Activated CD4-positive, alpha-beta T cell treated with anti-CD3 and anti-CD28 coated beads for 36 hours (primary cell): Measurements from ENCODE around the gene MPRIP. TPM values are rescaled to one million over a fixed set of nuclear protein-coding genes. Genes with fewer than 3 reads are reported as not detected.

Experiments used
- ATAC-seq: fragments of 200-7000 bp; cut with Tn5 transposase; one replicate; pipeline ENCODE4 v1.10.0; 2021; ENCODE audit warnings: mild to moderate bottlenecking, moderate library complexity
- CTCF ChIA-PET: fragments of 350-600 bp; sonication (Branson Sonifier 250); formaldehyde crosslinking; loops from one replicate; lab custom pipeline; 2021; ENCODE audit warnings: antibody characterized with exemption; lab: Charles Lee
- POLR2A ChIA-PET: fragments of 350-600 bp; sonication (Branson Sonifier 250); formaldehyde crosslinking; loops from one replicate; lab custom pipeline; 2021; ENCODE audit warnings: antibody characterized with exemption, inconsistent platforms; lab: Charles Lee
- DNase-seq: peaks from one replicate; pipeline ENCODE4 v3.0.0-alpha.2; 2020
- H3K27ac Mint-ChIP-seq: one replicate; pipeline ENCODE4 v1.8.0; 2021; ENCODE audit warnings: mixed read lengths
- H3K27me3 Mint-ChIP-seq: one replicate; pipeline ENCODE4 v1.8.0; 2021; ENCODE audit warnings: mixed read lengths
- H3K36me3 Mint-ChIP-seq: one replicate; pipeline ENCODE4 v1.8.0; 2021; ENCODE audit warnings: low read depth, mixed read lengths
- H3K4me1 Mint-ChIP-seq: one replicate; pipeline ENCODE4 v1.8.0; 2021; ENCODE audit warnings: mixed read lengths
- H3K4me3 Mint-ChIP-seq: one replicate; pipeline ENCODE4 v1.8.0; 2021; ENCODE audit warnings: mild to moderate bottlenecking, moderate library complexity, mixed read lengths
- H3K9me3 Mint-ChIP-seq: one replicate; pipeline ENCODE4 v1.8.0; 2021; ENCODE audit warnings: low read depth, mixed read lengths
- intact Hi-C, 2 experiments: fragments of 100-400 bp; cut with DNase I in 1 of 2; cut with micrococcal nuclease in 1 of 2; formaldehyde crosslinking; loops; one replicate each; pipeline versions ENCODE4 v1.14.2 to v1.15.1; 2022 to 2024; cut with DNase I, micrococcal nuclease
- total RNA-seq, 2 experiments: library from RNA; stranded (reverse); gene quantifications; one replicate each; pipeline ENCODE4 v1.2.3, GENCODE V29; 2021

Gene MPRIP
- total RNA-seq, 2 experiments from 2014 or later, result 131 to 179 TPM

- Mint-ChIP-seq H3K4me3 (no peak overlapping the region), H3K4me1 (peaks cover 43% of the 10 kb centered on the region), H3K36me3 (no peaks in the 10 kb centered on the region), H3K27ac (no peak overlapping the region), H3K27me3 (no peaks in the 10 kb centered on the region), H3K9me3 (no peaks in the 10 kb centered on the region)
- CTCF ChIA-PET, result interaction anchor here (0.6 to 1.2 kb wide), 2 partner anchors 10 to 57 kb away, joined by 3 to 4 read pairs; no protein-coding TSS in a partner anchor
- intact Hi-C loops, result no loop called here
- DNase-seq, result no peak
- POLR2A ChIA-PET, result interaction anchor here (0.5 kb wide), 1 partner anchor 636 kb away, joined by 3 read pairs; no protein-coding TSS in a partner anchor
- ATAC-seq, result peak; percentile 68
Measured at GRCh38 chr17:17053446-17054379, 11.5 kb downstream of the MPRIP start.

DNA sequence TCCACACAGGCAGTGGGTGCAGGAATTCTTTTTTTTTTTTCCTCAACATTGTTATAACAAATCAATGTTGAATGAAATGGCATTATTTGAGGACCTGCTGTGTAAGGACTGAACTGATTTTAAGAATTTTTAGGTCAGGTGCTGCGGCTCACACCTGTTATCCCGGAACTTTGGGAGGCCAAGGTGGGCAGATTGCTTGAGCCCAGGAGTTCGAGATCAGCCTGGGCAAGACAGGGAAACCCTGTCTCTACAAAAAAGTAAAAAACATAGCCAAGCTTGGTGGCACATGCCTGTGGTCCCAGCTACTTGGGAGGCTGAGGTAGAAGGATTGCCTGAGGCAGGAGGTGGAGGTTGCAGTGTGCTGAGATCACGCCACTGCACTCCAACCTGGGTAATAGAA lies 12.4 kb downstream of the MPRIP start:
- H3K4me3 Mint-ChIP-seq, result no peak overlapping the region
- ChIA-PET POLR2A (no interaction called here), CTCF (interaction anchor here (0.7 to 1.8 kb wide), 2 partner anchors 33 to 554 kb away, joined by 3 to 4 read pairs; no protein-coding TSS in a partner anchor)
- H3K36me3 Mint-ChIP-seq, result no peaks in the 10 kb centered on the region
- H3K9me3 Mint-ChIP-seq, result no peaks in the 10 kb centered on the region
- ATAC-seq (no peak), DNase-seq (no peak)
- intact Hi-C loops, result no loop called here
- peaks cover 37% of the 10 kb centered on the region for H3K4me1 Mint-ChIP-seq
- no peaks in the 10 kb centered on the region for H3K27me3 Mint-ChIP-seq
- H3K27ac Mint-ChIP-seq, result no peak overlapping the region

- Mint-ChIP-seq H3K27ac (no peak overlapping the region), H3K9me3 (no peaks in the 10 kb centered on the region), H3K36me3 (no peaks in the 10 kb centered on the region), H3K27me3 (no peaks in the 10 kb centered on the region), H3K4me1 (peaks cover 35% of the 10 kb centered on the region), H3K4me3 (no peak overlapping the region)
- intact Hi-C loops, result no loop called here
- ATAC-seq, result no peak
- DNase-seq, result no peak
- POLR2A ChIA-PET, result interaction anchor here (0.5 to 0.6 kb wide), 2 partner anchors 11 to 1055 kb away, joined by 3 read pairs; partner anchors contain the start of gene TTC19
- CTCF ChIA-PET, result interaction anchor here (0.7 to 1.8 kb wide), 2 partner anchors 34 to 553 kb away, joined by 3 to 4 read pairs; no protein-coding TSS in a partner anchor
Measured at GRCh38 chr17:17055286-17056155, 13.3 kb downstream of the MPRIP start.

GRCh38 chr17:17056156-17056539 lies 13.9 kb downstream of the MPRIP start:
- ChIA-PET POLR2A (no interaction called here), CTCF (interaction anchor here (1.8 kb wide), 1 partner anchor 35 kb away, joined by 4 read pairs; no protein-coding TSS in a partner anchor)
- H3K36me3 Mint-ChIP-seq, result no peaks in the 10 kb centered on the region
- DNase-seq (no peak), ATAC-seq (no peak)
- no peak overlapping the region for H3K27ac Mint-ChIP-seq
- peaks cover 30% of the 10 kb centered on the region for H3K4me1 Mint-ChIP-seq
- no peaks in the 10 kb centered on the region for H3K27me3 Mint-ChIP-seq
- no peak overlapping the region for H3K4me3 Mint-ChIP-seq
- intact Hi-C loops, result no loop called here
- H3K9me3 Mint-ChIP-seq, result no peaks in the 10 kb centered on the region

DNA sequence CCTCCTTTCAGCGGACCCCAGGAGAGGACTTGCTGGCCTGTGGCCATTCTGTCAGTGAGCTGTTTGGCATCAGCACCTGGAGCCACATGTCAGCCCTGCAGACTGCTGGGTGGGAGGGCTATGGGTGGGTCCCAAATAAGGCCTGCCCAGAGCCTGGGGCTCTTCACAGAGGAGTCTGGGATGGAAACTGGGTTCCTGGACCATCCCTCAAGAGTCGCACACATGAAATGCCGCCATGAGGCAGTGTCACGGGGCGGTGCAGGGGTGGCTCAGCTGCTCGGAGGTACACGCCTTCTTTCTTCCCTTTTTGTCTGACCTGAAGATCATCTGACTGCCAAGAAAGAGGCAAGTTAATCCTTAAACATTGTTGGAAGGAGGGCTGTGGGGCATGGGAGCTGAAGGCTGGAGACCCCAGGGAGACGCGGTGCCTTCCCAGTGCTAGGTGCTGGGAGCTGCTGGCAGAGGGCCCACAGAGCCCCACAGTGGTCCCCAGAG lies 14.8 kb downstream of the MPRIP start:
- CTCF ChIA-PET, result interaction anchor here (0.6 kb wide), 1 partner anchor 586 kb away, joined by 5 read pairs; no protein-coding TSS in a partner anchor
- intact Hi-C loops, result no loop called here
- no peak overlapping the region for H3K27ac Mint-ChIP-seq
- H3K27me3 Mint-ChIP-seq, result no peaks in the 10 kb centered on the region
- peaks cover 22% of the 10 kb centered on the region for H3K4me1 Mint-ChIP-seq
- POLR2A ChIA-PET, result no interaction called here
- ATAC-seq, result no peak
- no peaks in the 10 kb centered on the region for H3K9me3 Mint-ChIP-seq
- DNase-seq, result no peak
- no peaks in the 10 kb centered on the region for H3K36me3 Mint-ChIP-seq
- no peak overlapping the region for H3K4me3 Mint-ChIP-seq

DNA sequence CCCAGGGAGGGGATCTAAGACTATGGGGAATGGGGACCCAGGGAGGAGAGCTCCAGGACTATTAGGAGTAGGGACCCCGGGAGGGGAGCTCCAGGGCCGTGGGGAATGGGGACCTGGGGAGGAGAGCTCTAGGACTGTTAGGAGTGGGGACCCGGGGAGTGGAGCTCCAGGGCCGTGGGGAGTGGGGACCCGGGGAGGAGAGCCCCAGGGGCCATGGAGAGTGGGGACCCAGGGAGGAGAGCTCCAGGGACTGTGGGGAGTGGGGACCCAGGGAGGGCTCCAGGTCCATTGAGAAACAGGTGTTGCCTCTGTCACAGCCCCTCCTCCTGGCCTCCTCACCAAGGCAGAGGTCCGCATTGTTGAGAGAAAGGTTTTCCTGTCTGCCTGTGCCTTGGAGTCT lies 16.0 kb downstream of the MPRIP start:
- Mint-ChIP-seq H3K36me3 (no peaks in the 10 kb centered on the region), H3K4me3 (no peak overlapping the region), H3K9me3 (no peaks in the 10 kb centered on the region), H3K27ac (no peak overlapping the region), H3K4me1 (peaks cover 23% of the 10 kb centered on the region), H3K27me3 (no peaks in the 10 kb centered on the region)
- CTCF ChIA-PET, result no interaction called here
- ATAC-seq, result no peak
- DNase-seq, result no peak
- intact Hi-C loops, result no loop called here
- POLR2A ChIA-PET, result no interaction called here

GRCh38 chr17:17059301-17059890 lies 17.1 kb downstream of the MPRIP start:
- no peaks in the 10 kb centered on the region for H3K27me3 Mint-ChIP-seq
- H3K4me3 Mint-ChIP-seq, result no peak overlapping the region
- H3K9me3 Mint-ChIP-seq, result no peaks in the 10 kb centered on the region
- H3K36me3 Mint-ChIP-seq, result no peaks in the 10 kb centered on the region
- peaks cover 25% of the 10 kb centered on the region for H3K4me1 Mint-ChIP-seq
- DNase-seq (no peak), ATAC-seq (no peak)
- intact Hi-C loops, result no loop called here
- H3K27ac Mint-ChIP-seq, result no peak overlapping the region
- CTCF ChIA-PET, result interaction anchor here (0.6 to 1.4 kb wide), 3 partner anchors 12 to 332 kb away, joined by 3 to 4 read pairs (median 3); no protein-coding TSS in a partner anchor
- POLR2A ChIA-PET, result no interaction called here

GRCh38 chr17:17060001-17060922 lies 18.0 kb downstream of the MPRIP start:
- H3K27me3 Mint-ChIP-seq, result no peaks in the 10 kb centered on the region
- no peak overlapping the region for H3K27ac Mint-ChIP-seq
- H3K9me3 Mint-ChIP-seq, result no peaks in the 10 kb centered on the region
- H3K4me3 Mint-ChIP-seq, result no peak overlapping the region
- H3K4me1 Mint-ChIP-seq, result peaks cover 32% of the 10 kb centered on the region
- intact Hi-C loops, result no loop called here
- CTCF ChIA-PET, result interaction anchor here (1.4 kb wide), 1 partner anchor 13 kb away, joined by 3 read pairs; no protein-coding TSS in a partner anchor
- POLR2A ChIA-PET, result no interaction called here
- ATAC-seq, result no peak
- no peak for DNase-seq
- H3K36me3 Mint-ChIP-seq, result no peaks in the 10 kb centered on the region

DNA sequence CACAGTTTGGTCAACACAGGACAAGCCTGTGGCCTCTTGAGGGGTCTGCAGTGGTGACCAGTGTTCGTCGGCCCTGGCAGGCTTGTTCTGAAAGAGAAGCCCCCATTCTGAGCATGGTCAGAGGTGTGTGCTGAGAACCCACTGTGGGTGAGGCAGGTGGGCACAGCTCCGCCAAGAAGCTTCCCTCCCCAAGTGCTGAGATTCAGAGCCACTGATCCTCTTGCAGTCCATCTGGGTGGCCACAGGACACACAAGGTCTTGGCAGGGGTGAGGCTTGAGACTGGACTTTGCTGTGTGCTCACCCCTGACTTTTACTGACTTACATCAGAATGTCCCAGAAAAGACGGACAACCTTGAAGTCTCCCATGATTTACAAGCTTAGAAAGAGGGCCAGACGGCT lies 18.7 kb downstream of the MPRIP start:
- ChIA-PET CTCF (no interaction called here), POLR2A (no interaction called here)
- no peaks in the 10 kb centered on the region for H3K27me3 Mint-ChIP-seq
- ATAC-seq (no peak), DNase-seq (no peak)
- H3K27ac Mint-ChIP-seq, result no peak overlapping the region
- H3K9me3 Mint-ChIP-seq, result no peaks in the 10 kb centered on the region
- no peaks in the 10 kb centered on the region for H3K36me3 Mint-ChIP-seq
- intact Hi-C loops, result no loop called here
- H3K4me3 Mint-ChIP-seq, result no peak overlapping the region
- peaks cover 38% of the 10 kb centered on the region for H3K4me1 Mint-ChIP-seq

- Mint-ChIP-seq H3K9me3 (no peaks in the 10 kb centered on the region), H3K4me3 (no peak overlapping the region), H3K27me3 (no peaks in the 10 kb centered on the region), H3K4me1 (peaks cover 40% of the 10 kb centered on the region), H3K27ac (no peak overlapping the region), H3K36me3 (no peaks in the 10 kb centered on the region)
- DNase-seq (no peak), ATAC-seq (no peak)
- CTCF ChIA-PET, result no interaction called here
- POLR2A ChIA-PET, result no interaction called here
- intact Hi-C loops, result no loop called here
Measured at GRCh38 chr17:17061516-17061915, 19.3 kb downstream of the MPRIP start.
